HepG2 (cell line): ENCODE measurements around the gene TYMS. TPM values are rescaled to one million over a fixed set of nuclear protein-coding genes. Genes with fewer than 3 reads are reported as not detected.
A peak's percentile ranks its signal among the peaks of the same experiment; 100 is the strongest.

Experiments
- ATAC-seq: fragments of 200-7000 bp; cut with Tn5 transposase; 3 replicates; pipeline ENCODE4 v1.9.1; 2020; ENCODE audit warnings: mild to moderate bottlenecking, moderate library complexity
- BruUV-seq: library from RNA; stranded (reverse); fragments of 400-500 nt; replicated peaks from 2 replicates; lab custom pipeline; 2021; lab: Mats Ljungman, UMichigan
- CTCF ChIA-PET: fragments of 300-600 bp; formaldehyde crosslinking; extraction: SDS; loops from one replicate; lab custom pipeline; 2021; ENCODE audit warnings: low total read pairs, inconsistent platforms, low intra/inter-chr PET ratio; lab: Yijun Ruan, JAX
- POLR2A ChIA-PET: fragments of 350-600 bp; sonication (Branson Sonifier 250); formaldehyde crosslinking; loops from one replicate; lab custom pipeline; 2020; ENCODE audit warnings: antibody characterized with exemption, inconsistent platforms; lab: Yijun Ruan, JAX
- DNase-seq: peaks from one replicate; pipeline ENCODE4 v3.0.0-alpha.2; 2015; ENCODE audit warnings: low spot score
- FAIRE-seq: peaks from 3 replicates; lab custom pipeline; 2011; peaks lifted over from hg19 to GRCh38; lab: Jason Lieb, UNC
- H2AFZ ChIP-seq: one replicate; pipeline ENCODE4 v1.6.1; 2011; ENCODE audit warnings: low read length, inconsistent platforms
- H3K27ac ChIP-seq: fragments of 300-600 bp; 3 replicates; pipeline ENCODE4 v1.8.0; 2011; ENCODE audit warnings: mixed run types, mild to moderate bottlenecking, mixed read lengths, low read length, inconsistent platforms; ENCODE audit not compliant: insufficient read depth; ENCODE audit errors: extremely low read length
- H3K27me3 ChIP-seq, 2 experiments: fragments of 200-600 bp in 1 of 2; 2 replicates in 1 of 2; 3 replicates in 1 of 2; pipeline versions ENCODE4 v1.6.0 to v1.8.0; 2011; ENCODE audit warnings: low read length in 2 of 2, mild to moderate bottlenecking in 2 of 2, moderate library complexity in 2 of 2, inconsistent platforms in 1 of 2; ENCODE audit not compliant: insufficient read depth in 2 of 2, control insufficient read depth in 1 of 2
- H3K36me3 ChIP-seq, 2 experiments: fragments of 200-600 bp in 1 of 2; replicated peaks in 1 of 2; 2 replicates in 1 of 2; 3 replicates in 1 of 2; pipeline versions ENCODE4 v1.5.1 to v1.8.0; 2011; ENCODE audit warnings: low read length in 2 of 2, inconsistent platforms in 1 of 2; ENCODE audit not compliant: insufficient read depth in 2 of 2, control insufficient read depth in 1 of 2
- H3K4me1 ChIP-seq: 2 replicates; pipeline ENCODE4 v1.5.1; 2012; ENCODE audit warnings: low read length, inconsistent platforms; ENCODE audit not compliant: insufficient read depth
- H3K4me2 ChIP-seq: 2 replicates; pipeline ENCODE4 v1.6.0; 2011; ENCODE audit warnings: low read depth, low read length, inconsistent platforms
- H3K4me3 ChIP-seq, 3 experiments: fragments of 200-600 bp in 1 of 3; sonication (generic), shearing (Covaris generic) in 1 of 3; replicated peaks in 1 of 3; 2 replicates each; pipeline ENCODE4 v1.5.1; 2011 to 2016; ENCODE audit warnings: low read length in 3 of 3, inconsistent platforms in 2 of 3, low read depth in 2 of 3, mild to moderate bottlenecking in 2 of 3, control low read depth in 1 of 3, mixed read lengths in 1 of 3; ENCODE audit not compliant: insufficient read depth in 1 of 3
- H3K79me2 ChIP-seq: one replicate; pipeline ENCODE4 v1.6.1; 2011; ENCODE audit warnings: low read length, inconsistent platforms; ENCODE audit not compliant: insufficient read depth
- H3K9ac ChIP-seq: 2 replicates; pipeline ENCODE4 v1.6.0; 2011; ENCODE audit warnings: mild to moderate bottlenecking, low read depth, low read length, inconsistent platforms; ENCODE audit not compliant: insufficient read depth
- H3K9me3 ChIP-seq: 2 replicates; pipeline ENCODE4 v1.5.1; 2012; ENCODE audit warnings: mild to moderate bottlenecking, low read length
- H4K20me1 ChIP-seq: 2 replicates; pipeline ENCODE4 v1.6.0; 2011; ENCODE audit warnings: inconsistent platforms, mild to moderate bottlenecking, low read length, moderate library complexity; ENCODE audit not compliant: insufficient read depth
- ISX ChIP-seq: sonication (generic); formaldehyde crosslinking; conservative IDR thresholded peaks from 2 replicates; pipeline ENCODE4 v1.5.0; 2020; ENCODE audit warnings: missing genetic modification reagents
- KMT2A ChIP-seq: sonication (generic); formaldehyde crosslinking; IDR thresholded peaks from 2 replicates; pipeline ENCODE4 v1.4.0; 2020; ENCODE audit warnings: missing genetic modification reagents
- MAFF ChIP-seq: IDR thresholded peaks from 2 replicates; pipeline ENCODE4 v1.6.1; 2011; ENCODE audit warnings: low read depth, low read length, improper control_type of control experiment
- MAFK ChIP-seq, 2 experiments: IDR thresholded peaks in 1 of 2; conservative IDR thresholded peaks in 1 of 2; 2 replicates each; pipeline ENCODE4 v1.6.1; 2011; ENCODE audit warnings: improper control_type of control experiment in 2 of 2, low read length in 2 of 2
- RARA ChIP-seq: IDR thresholded peaks from 2 replicates; pipeline ENCODE4 v1.6.1; 2016; ENCODE audit warnings: missing genetic modification reagents, missing compliant biosample characterization
- TGIF2 ChIP-seq: IDR thresholded peaks from 2 replicates; pipeline ENCODE4 v1.6.1; 2016; ENCODE audit warnings: control low read depth, missing compliant biosample characterization
- TSC22D2 ChIP-seq: sonication (generic); formaldehyde crosslinking; IDR thresholded peaks from 2 replicates; pipeline ENCODE4 v1.5.1; 2020; ENCODE audit warnings: missing genetic modification reagents, mild to moderate bottlenecking, borderline replicate concordance
- ZBTB8A ChIP-seq: sonication (generic); formaldehyde crosslinking; IDR thresholded peaks from 2 replicates; pipeline ENCODE4 v1.4.0; 2020; ENCODE audit warnings: mild to moderate bottlenecking, low read depth, missing genetic modification reagents, borderline replicate concordance
- ZNF768 ChIP-seq: sonication (generic); formaldehyde crosslinking; IDR thresholded peaks from 2 replicates; pipeline ENCODE4 v1.4.0; 2020; ENCODE audit warnings: missing genetic modification reagents
- ZSCAN25 ChIP-seq: sonication (generic); formaldehyde crosslinking; IDR thresholded peaks from 2 replicates; pipeline ENCODE4 v1.8.0; 2022; ENCODE audit warnings: mild to moderate bottlenecking, missing genetic modification reagents
- ZSCAN30 ChIP-seq: sonication (generic); formaldehyde crosslinking; IDR thresholded peaks from 2 replicates; pipeline ENCODE4 v1.5.0; 2020; ENCODE audit warnings: mild to moderate bottlenecking, missing genetic modification reagents
- WGBS: methylation state at CpG from one replicate; pipeline ENCODE4 v1.1.6; 2017; ENCODE audit warnings: low lambda C conversion rate; 5-methylcytosine and 5-hydroxymethylcytosine counted together
- in situ Hi-C: cut with HindIII; loops from 2 replicates; pipeline ENCODE4 v1.10.0; 2017; ENCODE audit warnings: low pct_unique_long_range_greater_than_20kb; ENCODE audit not compliant: extremely low pct_ligation_motif_present
- intact Hi-C: fragments of 100-400 bp; cut with micrococcal nuclease; formaldehyde crosslinking; loops from one replicate; pipeline ENCODE4 v1.10.0; 2022; ENCODE audit not compliant: unreplicated experiment
- polyA plus RNA-seq, 8 experiments: library from polyadenylated mRNA; depleted of rRNA in 3 of 8; stranded (reverse) in 7 of 8; unstranded in 1 of 8; fragments of >200 nt; fragmentation: Illumina TruSeq in 4 of 8; extraction: Trizol in 4 of 8; gene quantifications; 2 replicates each; pipeline versions ENCODE4 v1.2.1 to v1.2.3, GENCODE V29; 2011 to 2016; ENCODE audit warnings: low read depth in 4 of 8, missing spikeins in 1 of 8, mixed read lengths in 1 of 8; ENCODE audit not compliant: insufficient read depth in 1 of 8
- total RNA-seq, 5 experiments: library from RNA; depleted of rRNA; stranded (reverse); fragments of >200 nt; fragmentation: Illumina TruSeq; extraction: Trizol; gene quantifications; 2 replicates each; pipeline ENCODE4 v1.2.3, GENCODE V29; 2016; ENCODE audit warnings: low read depth in 1 of 5
- TF ChIP-seq, protein P1 (sequence below): sonication (generic); formaldehyde crosslinking; IDR thresholded peaks from 2 replicates; pipeline ENCODE4 v1.4.0; 2020; ENCODE audit warnings: missing genetic modification reagents
- TF ChIP-seq, protein P2 (sequence below): sonication (generic); formaldehyde crosslinking; conservative IDR thresholded peaks from 2 replicates; pipeline ENCODE4 v1.4.0; 2020; ENCODE audit warnings: missing genetic modification reagents
- TF ChIP-seq, protein P3 (sequence below): sonication (generic); formaldehyde crosslinking; IDR thresholded peaks from 2 replicates; pipeline ENCODE4 v1.5.0; 2020; ENCODE audit warnings: mild to moderate bottlenecking, missing genetic modification reagents, borderline replicate concordance

Gene TYMS
- total and polyA plus RNA-seq, 2 of the 13 experiments (the other 11 are each of a cell fraction or from before 2014, with no cell fraction given): 80.1 to 106 TPM

DNA sequence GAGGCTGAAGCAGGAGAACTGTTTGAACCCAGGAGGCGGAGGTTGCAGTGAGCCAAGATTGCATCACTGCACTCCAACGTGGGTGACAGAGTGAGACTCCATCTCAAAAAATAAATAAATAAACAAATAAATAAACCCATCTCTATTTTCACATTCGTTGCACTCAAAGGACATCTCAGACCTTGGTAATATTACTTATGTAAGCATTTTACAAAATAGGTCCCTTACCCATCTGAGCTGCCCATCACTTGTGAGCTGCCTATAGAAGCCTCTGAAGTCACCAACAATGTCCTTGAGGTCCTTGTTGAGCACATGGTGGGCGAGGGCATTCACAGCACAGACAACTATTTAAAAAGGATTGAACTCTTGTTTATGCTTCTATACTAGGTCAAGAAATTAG lies 39.6 kb downstream of the TYMS start:
- peaks cover 1% of the 10 kb centered on the region for H3K4me1 ChIP-seq
- H3K36me3 ChIP-seq: peaks cover 11 to 48% of the 10 kb centered on the region in 2 experiments; a peak in 4 of 5 replicates
- H3K4me2 ChIP-seq: no peak overlapping the region
- FAIRE-seq: no peak
- TF ChIP-seq MAFF (0 out of 2 replicates have a peak, but pooled peaks have one; percentile 28), MAFK (conservative IDR thresholded peaks at IDR 0.05 in 1 of 2, IDR thresholded peaks at IDR 0.05 in 1 of 2; ENCODE audit: low read length in 2 of 2) (peak; percentile 24 to 73; a peak in 3 of 4 replicates), ZSCAN25 (CRISPR knock-in tag) (no peak)
- WGBS: 95% methylated on average over 4 of the region's 4 CpGs
- no peak for ATAC-seq
- POLR2A ChIA-PET: no interaction called here
- H3K27me3 ChIP-seq: no peaks in the 10 kb centered on the region
- intact Hi-C loops (no loop called here), in situ Hi-C loops (no loop called here)
- CTCF ChIA-PET: no interaction called here
- H2AFZ ChIP-seq: no peak overlapping the region
- BruUV-seq: no TSS peak
- no peaks in the 10 kb centered on the region for H4K20me1 ChIP-seq
- no peak overlapping the region for H3K27ac ChIP-seq
- no peak overlapping the region for H3K9ac ChIP-seq
- H3K79me2 ChIP-seq: no peaks in the 10 kb centered on the region
- H3K4me3 ChIP-seq: no peak overlapping the region
- DNase-seq: no peak
- H3K9me3 ChIP-seq: no peaks in the 10 kb centered on the region

DNA sequence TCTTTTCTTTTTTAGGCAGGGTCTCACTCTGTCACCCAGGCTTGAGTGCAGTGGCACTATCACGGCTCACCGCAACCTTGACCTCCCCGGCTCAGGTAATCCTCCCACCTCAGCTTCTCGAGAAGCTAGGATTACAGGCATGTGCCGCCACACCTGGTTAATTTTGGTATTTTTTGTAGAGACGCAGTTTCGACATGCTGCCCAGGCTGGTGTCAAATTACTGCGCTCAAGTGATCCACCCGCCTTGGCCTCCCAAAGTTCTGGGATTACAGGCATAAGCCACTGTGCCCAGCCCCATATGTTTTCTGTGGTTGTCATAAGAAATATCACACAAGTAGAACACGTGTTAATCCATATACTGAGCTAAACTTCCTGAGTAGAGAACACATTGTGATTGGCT lies 40.3 kb downstream of the TYMS start:
- in situ Hi-C loops: no loop called here
- no peaks in the 10 kb centered on the region for H4K20me1 ChIP-seq
- no peak for FAIRE-seq
- H3K9ac ChIP-seq: no peak overlapping the region
- ChIA-PET CTCF (no interaction called here), POLR2A (no interaction called here)
- intact Hi-C loops: no loop called here
- no peak for DNase-seq
- H3K27ac ChIP-seq: no peak overlapping the region
- H2AFZ ChIP-seq: no peak overlapping the region
- 95% methylated on average over 10 of the region's 10 CpGs for WGBS
- no peak overlapping the region for H3K4me2 ChIP-seq
- no peaks in the 10 kb centered on the region for H3K79me2 ChIP-seq
- H3K9me3 ChIP-seq: no peaks in the 10 kb centered on the region
- H3K36me3 ChIP-seq: peaks cover 9 to 42% of the 10 kb centered on the region in 2 experiments; a peak in 4 of 5 replicates
- H3K4me3 ChIP-seq: no peak overlapping the region
- no TSS peak for BruUV-seq
- peaks cover 9% of the 10 kb centered on the region for H3K4me1 ChIP-seq
- ATAC-seq: no peak
- H3K27me3 ChIP-seq: no peaks in the 10 kb centered on the region
- no peak for TF ChIP-seq ISX (CRISPR knock-in tag)
- no peak for TF ChIP-seq TSC22D2
- TF ChIP-seq ZNF768 (CRISPR knock-in tag): no peak
- no peak for TF ChIP-seq RARA (CRISPR knock-in tag)
- TF ChIP-seq KMT2A: no peak
- TF ChIP-seq TGIF2 (CRISPR knock-in tag): no peak
- no peak for TF ChIP-seq ZBTB8A
- TF ChIP-seq, protein P1, sequence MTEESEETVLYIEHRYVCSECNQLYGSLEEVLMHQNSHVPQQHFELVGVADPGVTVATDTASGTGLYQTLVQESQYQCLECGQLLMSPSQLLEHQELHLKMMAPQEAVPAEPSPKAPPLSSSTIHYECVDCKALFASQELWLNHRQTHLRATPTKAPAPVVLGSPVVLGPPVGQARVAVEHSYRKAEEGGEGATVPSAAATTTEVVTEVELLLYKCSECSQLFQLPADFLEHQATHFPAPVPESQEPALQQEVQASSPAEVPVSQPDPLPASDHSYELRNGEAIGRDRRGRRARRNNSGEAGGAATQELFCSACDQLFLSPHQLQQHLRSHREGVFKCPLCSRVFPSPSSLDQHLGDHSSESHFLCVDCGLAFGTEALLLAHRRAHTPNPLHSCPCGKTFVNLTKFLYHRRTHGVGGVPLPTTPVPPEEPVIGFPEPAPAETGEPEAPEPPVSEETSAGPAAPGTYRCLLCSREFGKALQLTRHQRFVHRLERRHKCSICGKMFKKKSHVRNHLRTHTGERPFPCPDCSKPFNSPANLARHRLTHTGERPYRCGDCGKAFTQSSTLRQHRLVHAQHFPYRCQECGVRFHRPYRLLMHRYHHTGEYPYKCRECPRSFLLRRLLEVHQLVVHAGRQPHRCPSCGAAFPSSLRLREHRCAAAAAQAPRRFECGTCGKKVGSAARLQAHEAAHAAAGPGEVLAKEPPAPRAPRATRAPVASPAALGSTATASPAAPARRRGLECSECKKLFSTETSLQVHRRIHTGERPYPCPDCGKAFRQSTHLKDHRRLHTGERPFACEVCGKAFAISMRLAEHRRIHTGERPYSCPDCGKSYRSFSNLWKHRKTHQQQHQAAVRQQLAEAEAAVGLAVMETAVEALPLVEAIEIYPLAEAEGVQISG (CRISPR knock-in tag): no peak
- TF ChIP-seq, protein P2, sequence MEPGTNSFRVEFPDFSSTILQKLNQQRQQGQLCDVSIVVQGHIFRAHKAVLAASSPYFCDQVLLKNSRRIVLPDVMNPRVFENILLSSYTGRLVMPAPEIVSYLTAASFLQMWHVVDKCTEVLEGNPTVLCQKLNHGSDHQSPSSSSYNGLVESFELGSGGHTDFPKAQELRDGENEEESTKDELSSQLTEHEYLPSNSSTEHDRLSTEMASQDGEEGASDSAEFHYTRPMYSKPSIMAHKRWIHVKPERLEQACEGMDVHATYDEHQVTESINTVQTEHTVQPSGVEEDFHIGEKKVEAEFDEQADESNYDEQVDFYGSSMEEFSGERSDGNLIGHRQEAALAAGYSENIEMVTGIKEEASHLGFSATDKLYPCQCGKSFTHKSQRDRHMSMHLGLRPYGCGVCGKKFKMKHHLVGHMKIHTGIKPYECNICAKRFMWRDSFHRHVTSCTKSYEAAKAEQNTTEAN (CRISPR knock-in tag): no peak
- no peak for TF ChIP-seq ZSCAN30
- TF ChIP-seq, protein P3, sequence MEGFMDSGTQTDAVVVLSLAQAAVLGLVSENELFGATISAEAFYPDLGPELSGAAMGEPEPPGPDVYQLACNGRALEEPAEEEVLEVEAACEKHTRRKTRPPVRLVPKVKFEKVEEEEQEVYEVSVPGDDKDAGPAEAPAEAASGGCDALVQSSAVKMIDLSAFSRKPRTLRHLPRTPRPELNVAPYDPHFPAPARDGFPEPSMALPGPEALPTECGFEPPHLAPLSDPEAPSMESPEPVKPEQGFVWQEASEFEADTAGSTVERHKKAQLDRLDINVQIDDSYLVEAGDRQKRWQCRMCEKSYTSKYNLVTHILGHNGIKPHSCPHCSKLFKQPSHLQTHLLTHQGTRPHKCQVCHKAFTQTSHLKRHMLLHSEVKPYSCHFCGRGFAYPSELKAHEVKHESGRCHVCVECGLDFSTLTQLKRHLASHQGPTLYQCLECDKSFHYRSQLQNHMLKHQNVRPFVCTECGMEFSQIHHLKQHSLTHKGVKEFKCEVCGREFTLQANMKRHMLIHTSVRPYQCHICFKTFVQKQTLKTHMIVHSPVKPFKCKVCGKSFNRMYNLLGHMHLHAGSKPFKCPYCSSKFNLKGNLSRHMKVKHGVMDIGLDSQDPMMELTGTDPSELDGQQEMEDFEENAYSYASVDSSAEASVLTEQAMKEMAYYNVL (CRISPR knock-in tag): no peak
